ENCODE data around the gene ATP11A.

The ATP11A gene

GRCh38 chr13:112824429-112824828, 134.6 kb downstream of the ATP11A start:
- Histone ChIP-seq H3K27ac (ENCODE audit: low read length) (no peak overlapping the region), H3K4me3 (ENCODE audit: low read length) (no peak overlapping the region), H3K4me1 (ENCODE audit: low read length) (peaks cover 19% of the 10 kb centered on the region), H3K9ac (ENCODE audit: low read length) (no peak overlapping the region), H3K36me3 (replicated peaks; ENCODE audit: low read depth, low read length) (peaks cover 61% of the 10 kb centered on the region), H3K27me3 (ENCODE audit: low read depth, low read length) (no peaks in the 10 kb centered on the region), H4K20me1 (ENCODE audit: insufficient read depth, low read length) (no peaks in the 10 kb centered on the region), H3K4me2 (ENCODE audit: low read length) (no peak overlapping the region), H2AFZ (ENCODE audit: low read depth, low read length) (no peak overlapping the region), H3K79me2 (ENCODE audit: low read length) (no peaks in the 10 kb centered on the region), H3K9me3 (ENCODE audit: insufficient read depth, low read length) (no peaks in the 10 kb centered on the region)
- no peak for TF ChIP-seq CTCF (IDR thresholded peaks at IDR 0.05; ENCODE audit: low read depth, low read length)
- TF ChIP-seq EZH2phosphoT487 (IDR thresholded peaks at IDR 0.05; ENCODE audit: low read depth), result no peak

GRCh38 chr13:112825071-112825470, 135.2 kb downstream of the ATP11A start:
- no peak overlapping the region for H3K27ac ChIP-seq (ENCODE audit: low read length)
- no peak overlapping the region for H3K4me2 ChIP-seq (ENCODE audit: low read length)
- H3K36me3 ChIP-seq (replicated peaks; ENCODE audit: low read depth, low read length), result peaks cover 57% of the 10 kb centered on the region
- no peaks in the 10 kb centered on the region for H4K20me1 ChIP-seq (ENCODE audit: insufficient read depth, low read length)
- no peak overlapping the region for H3K4me3 ChIP-seq (ENCODE audit: low read length)
- no peak overlapping the region for H2AFZ ChIP-seq (ENCODE audit: low read depth, low read length)
- H3K4me1 ChIP-seq (ENCODE audit: low read length), result peaks cover 23% of the 10 kb centered on the region
- no peaks in the 10 kb centered on the region for H3K27me3 ChIP-seq (ENCODE audit: low read depth, low read length)
- H3K79me2 ChIP-seq (ENCODE audit: low read length), result no peaks in the 10 kb centered on the region
- H3K9ac ChIP-seq (ENCODE audit: low read length), result no peak overlapping the region
- no peaks in the 10 kb centered on the region for H3K9me3 ChIP-seq (ENCODE audit: insufficient read depth, low read length)
- TF ChIP-seq EZH2phosphoT487 (IDR thresholded peaks at IDR 0.05; ENCODE audit: low read depth), result no peak
- no peak for TF ChIP-seq CTCF (IDR thresholded peaks at IDR 0.05; ENCODE audit: low read depth, low read length)

- Histone ChIP-seq H2AFZ (ENCODE audit: low read depth, low read length) (no peak overlapping the region), H4K20me1 (ENCODE audit: insufficient read depth, low read length) (no peaks in the 10 kb centered on the region), H3K9me3 (ENCODE audit: insufficient read depth, low read length) (no peaks in the 10 kb centered on the region), H3K9ac (ENCODE audit: low read length) (no peak overlapping the region), H3K27ac (ENCODE audit: low read length) (no peak overlapping the region), H3K4me2 (ENCODE audit: low read length) (no peak overlapping the region), H3K27me3 (ENCODE audit: low read depth, low read length) (no peaks in the 10 kb centered on the region), H3K36me3 (replicated peaks; ENCODE audit: low read depth, low read length) (peaks cover 53% of the 10 kb centered on the region), H3K79me2 (ENCODE audit: low read length) (no peaks in the 10 kb centered on the region), H3K4me3 (ENCODE audit: low read length) (no peak overlapping the region), H3K4me1 (ENCODE audit: low read length) (peaks cover 23% of the 10 kb centered on the region)
- TF ChIP-seq EZH2phosphoT487 (IDR thresholded peaks at IDR 0.05; ENCODE audit: low read depth) (no peak), CTCF (IDR thresholded peaks at IDR 0.05; ENCODE audit: low read depth, low read length) (no peak)
Measured at GRCh38 chr13:112825875-112826274, 136.0 kb downstream of the ATP11A start.

GRCh38 chr13:112826565-112826964, 136.7 kb downstream of the ATP11A start:
- Histone ChIP-seq H3K4me2 (ENCODE audit: low read length) (no peak overlapping the region), H3K9ac (ENCODE audit: low read length) (no peak overlapping the region), H2AFZ (ENCODE audit: low read depth, low read length) (no peak overlapping the region), H3K9me3 (ENCODE audit: insufficient read depth, low read length) (no peaks in the 10 kb centered on the region), H3K4me1 (ENCODE audit: low read length) (peaks cover 23% of the 10 kb centered on the region), H3K79me2 (ENCODE audit: low read length) (no peaks in the 10 kb centered on the region), H3K27me3 (ENCODE audit: low read depth, low read length) (no peaks in the 10 kb centered on the region), H3K36me3 (replicated peaks; ENCODE audit: low read depth, low read length) (peaks cover 57% of the 10 kb centered on the region), H4K20me1 (ENCODE audit: insufficient read depth, low read length) (no peaks in the 10 kb centered on the region), H3K4me3 (ENCODE audit: low read length) (no peak overlapping the region), H3K27ac (ENCODE audit: low read length) (no peak overlapping the region)
- no peak for TF ChIP-seq EZH2phosphoT487 (IDR thresholded peaks at IDR 0.05; ENCODE audit: low read depth)
- TF ChIP-seq CTCF (IDR thresholded peaks at IDR 0.05; ENCODE audit: low read depth, low read length), result no peak
